PC-9 (cell line): ENCODE measurements around the gene DSG2.

Experiments
- CTCF ChIP-seq: fragments of 200-600 bp; sonication (generic); conservative IDR thresholded peaks from 2 replicates; pipeline ENCODE4 v1.6.1; 2017; ENCODE audit warnings: mixed run types, antibody characterized with exemption, mild to moderate bottlenecking, moderate library complexity
- EZH2 ChIP-seq: fragments of 200-600 bp; sonication (generic); IDR thresholded peaks from 2 replicates; pipeline ENCODE4 v1.8.0; 2017; ENCODE audit warnings: antibody characterized with exemption, low read depth

GRCh38 chr18:31578126-31578525, 80.1 kb downstream of the DSG2 start:
- TF ChIP-seq CTCF (no peak), EZH2 (no peak)
